HG03342 (cell line): ENCODE results near the gene ULK4.
"Not testable (repeated sequence)": the region's sequence is repeated elsewhere in the genome, so short reads cannot be mapped to it uniquely, and the experiment has no call there.

Experiments
- ATAC-seq: cut with Tn5 transposase; IDR thresholded peaks from one replicate; pipeline ENCODE4 v1.9.1; 2021; ENCODE audit warnings: mild to moderate bottlenecking, moderate library complexity; ENCODE audit not compliant: unreplicated experiment

ULK4 gene

DNA sequence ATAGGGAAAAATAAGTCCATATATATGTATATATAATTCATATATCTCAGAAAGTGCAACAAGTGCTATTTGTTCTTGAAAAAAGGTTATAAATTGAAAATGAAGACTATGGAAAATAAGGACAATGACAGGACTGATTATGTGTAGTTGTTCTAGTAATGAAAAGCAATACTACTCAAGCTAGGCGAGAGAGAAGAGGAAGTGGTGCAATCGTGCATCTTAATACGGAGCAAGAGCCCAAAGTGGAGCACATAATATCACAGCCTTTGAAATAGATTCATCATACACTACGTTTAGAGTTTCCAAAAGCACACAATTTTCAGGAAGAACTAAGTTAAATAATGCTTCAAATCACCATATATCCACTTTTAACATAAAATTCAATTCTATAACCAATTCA is 87.9 kb downstream of the ULK4 start:
- no peak for ATAC-seq

DNA sequence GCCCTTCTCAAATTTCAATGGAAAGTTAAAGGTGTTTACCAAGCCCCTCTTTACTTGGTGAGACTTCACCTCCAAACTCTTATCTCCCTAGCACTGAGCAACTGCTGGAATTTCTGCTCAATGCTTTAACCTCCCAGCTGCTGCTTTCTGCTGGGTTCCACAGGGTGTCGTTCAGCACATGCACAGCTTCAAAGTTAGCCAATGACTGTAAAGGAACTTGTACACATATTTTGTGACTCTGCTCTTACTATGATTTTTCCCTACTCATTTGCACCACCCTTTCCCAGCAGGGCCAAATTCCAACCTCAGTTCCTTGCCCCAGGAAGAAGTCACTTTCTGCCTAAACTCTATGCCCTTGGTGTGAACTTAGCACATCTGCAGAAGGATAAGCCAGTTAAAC is 89.7 kb downstream of the ULK4 start:
- ATAC-seq, result no peak

DNA sequence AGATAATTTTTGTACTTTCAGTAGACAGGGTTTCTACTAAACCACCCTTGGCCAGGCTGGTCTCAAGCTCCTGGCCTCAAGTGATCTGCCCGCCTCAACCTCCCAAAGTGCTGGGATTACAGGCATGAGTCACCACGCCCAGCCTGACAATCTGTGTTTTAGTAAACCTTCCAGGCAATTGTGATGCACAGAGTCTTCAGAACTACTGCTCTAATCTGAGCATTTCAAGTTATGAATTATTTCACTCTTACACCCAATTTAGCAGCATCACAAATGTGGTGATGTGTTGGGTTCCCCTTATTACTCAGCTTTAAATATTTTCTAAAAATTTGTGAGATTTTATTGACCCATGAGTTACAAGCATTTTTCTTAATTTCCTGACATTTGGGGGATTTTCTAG is 94.4 kb downstream of the ULK4 start:
- no peak for ATAC-seq

DNA sequence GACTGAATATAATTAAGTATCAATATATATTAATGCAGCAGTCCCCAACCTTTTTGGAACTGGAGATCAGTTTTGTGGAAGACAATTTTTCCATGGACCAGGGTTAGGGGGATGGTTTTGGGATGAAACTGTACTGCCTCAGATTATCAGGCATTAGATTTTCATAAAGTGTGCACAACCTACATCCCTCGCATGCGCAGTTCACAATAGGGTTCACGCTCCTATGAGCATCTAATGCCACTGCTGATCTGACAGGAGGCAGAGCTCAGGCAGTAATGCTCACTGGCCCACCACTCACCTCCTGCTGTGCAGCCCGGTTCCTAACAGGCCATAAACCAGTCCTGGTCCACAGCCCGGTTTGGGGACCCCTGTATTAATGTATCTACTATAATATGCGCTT is 95.6 kb downstream of the ULK4 start:
- no peak for ATAC-seq

DNA sequence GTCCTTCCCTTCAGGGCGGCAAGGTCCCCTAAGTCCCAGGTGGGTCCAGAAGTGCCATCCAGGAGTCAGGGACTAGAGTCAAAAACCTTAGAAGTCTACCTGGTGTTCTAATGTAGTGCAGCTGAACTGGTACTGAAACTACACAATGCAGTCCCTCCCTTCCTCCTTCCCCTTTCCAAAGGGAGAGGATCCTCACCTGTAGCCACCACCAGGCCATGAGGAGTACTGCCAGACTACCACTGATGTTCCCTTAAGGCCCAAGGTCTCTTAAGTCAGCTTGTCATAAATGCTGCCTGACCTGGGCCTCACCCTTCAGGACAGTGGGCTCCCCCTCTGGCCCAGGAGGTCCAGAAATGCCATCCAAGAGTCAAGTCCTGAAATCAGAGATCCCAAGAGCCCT is 98.9 kb downstream of the ULK4 start:
- ATAC-seq, result no peak

DNA sequence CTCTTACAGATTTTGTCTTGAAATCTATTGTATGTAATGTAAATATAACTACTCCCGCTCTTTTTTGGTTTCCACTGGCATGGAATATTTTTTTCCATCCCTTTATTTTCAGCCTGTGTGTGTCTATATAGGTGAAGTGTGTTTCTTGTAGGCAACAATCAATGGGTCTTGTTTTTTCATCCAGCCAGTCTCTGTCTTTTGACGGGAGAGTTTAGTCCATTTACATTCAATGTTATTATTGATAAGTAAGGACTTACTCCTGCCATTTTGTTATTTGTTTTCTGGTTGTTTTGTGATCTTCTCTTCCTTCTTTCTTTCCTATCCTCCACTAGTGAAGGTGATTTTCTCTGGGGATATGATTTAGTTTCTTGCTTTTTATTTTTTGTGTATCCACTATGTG is 101.4 kb downstream of the ULK4 start:
- ATAC-seq, result not testable (repeated sequence)

DNA sequence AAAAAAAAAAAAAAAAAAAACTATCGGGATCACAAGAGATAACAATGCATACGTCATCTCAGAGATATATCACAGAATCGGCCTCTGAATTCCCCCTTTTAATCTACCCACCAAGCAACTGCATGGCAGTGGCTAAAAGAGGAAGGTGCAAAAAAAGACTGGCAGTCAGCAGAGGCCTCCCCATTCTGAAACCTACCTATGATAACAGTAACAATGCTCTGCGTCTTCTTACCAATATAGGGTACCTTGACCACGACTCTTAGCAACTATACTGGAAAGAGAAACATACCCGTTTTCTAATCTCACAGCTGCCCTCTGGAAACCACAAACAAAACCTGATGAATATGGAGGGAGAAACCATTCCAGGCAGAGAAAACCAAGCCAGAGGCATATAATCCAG is 106.9 kb downstream of the ULK4 start:
- no peak for ATAC-seq

DNA sequence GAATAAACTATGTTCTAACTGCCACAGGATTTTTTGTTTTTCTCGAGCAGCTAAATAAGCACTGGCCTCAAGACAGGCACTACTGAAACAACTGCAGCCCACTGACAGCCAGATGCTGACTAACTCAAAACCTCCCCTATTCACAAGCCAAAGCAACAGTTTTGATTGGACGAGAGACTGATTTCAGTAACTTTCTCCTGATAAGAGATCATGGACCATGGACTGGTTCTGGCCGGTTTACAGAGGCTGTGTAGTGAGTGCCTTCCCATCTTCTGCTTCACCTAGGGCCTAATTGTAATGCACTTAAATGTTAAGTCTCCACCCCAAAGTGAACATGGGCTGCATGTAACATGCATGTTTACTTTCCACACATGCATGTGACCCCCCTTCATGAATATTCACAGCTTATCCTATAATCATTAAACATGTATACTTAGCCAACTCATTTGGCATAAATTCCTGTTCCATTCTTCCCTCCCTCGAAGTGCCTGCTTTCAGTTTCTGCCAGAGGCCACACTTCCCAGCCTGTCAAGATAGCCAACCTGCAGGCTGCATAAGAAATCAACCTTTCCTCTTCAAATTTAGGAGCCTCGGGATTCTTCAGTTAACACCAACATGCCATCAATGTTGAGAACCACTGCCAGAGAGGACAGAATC is 108.2 kb downstream of the ULK4 start:
- no peak for ATAC-seq

DNA sequence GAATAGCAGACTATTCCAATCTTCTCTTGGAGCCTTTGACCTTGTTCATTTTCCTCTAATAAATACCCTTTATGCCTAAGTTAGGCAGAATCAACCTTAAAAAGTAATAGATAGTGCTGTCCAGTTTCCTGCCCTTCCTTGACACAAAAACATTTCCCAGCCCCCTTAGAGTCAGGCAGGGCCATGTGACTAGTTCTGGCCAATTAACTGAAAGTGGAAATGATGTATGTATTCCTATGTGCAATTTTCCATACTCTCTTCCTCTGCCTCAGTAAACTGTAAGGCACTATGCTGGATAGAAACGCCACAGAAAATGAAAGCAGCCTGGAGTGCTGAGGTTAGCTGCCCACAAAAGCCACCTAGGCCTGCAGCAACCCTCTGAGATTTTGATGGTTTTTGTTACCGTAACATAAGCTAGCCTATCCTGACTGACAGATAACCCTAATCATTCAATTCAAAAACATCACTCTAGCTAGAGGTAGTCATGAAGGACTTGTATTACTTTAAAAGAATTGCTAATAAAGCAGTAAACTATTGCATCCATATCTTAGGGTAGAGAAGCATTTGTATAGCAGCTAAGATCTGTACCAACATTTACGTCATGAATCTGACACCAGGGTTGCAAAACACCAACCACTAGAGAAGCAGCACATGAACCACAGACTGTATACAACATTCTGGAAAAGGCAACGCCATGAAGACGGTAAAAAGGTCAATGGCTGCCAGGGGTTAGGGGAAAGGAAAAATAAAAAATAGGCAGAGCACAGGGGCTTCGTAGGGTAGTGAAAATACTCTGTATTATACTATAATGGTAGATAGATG is 112.9 kb downstream of the ULK4 start:
- ATAC-seq, result no peak

DNA sequence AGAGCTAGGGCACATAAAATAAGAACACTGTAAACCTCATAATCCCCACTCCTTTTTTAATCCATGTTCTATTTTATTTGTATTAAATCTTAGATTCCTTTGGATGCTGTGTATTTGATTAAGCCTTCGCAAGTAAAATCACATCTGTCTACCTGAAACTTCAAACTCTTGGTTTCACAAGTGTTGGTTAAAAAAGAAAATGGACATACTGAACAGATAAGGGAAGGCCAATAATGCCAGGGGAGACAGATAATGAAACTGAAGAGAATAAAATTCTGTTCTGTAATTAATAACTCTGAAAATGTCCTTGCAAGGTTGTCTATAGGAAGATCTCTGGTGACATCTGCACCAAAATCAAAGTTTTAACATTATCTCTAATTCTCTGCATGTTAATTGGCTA is 114.2 kb downstream of the ULK4 start:
- ATAC-seq, result no peak

DNA sequence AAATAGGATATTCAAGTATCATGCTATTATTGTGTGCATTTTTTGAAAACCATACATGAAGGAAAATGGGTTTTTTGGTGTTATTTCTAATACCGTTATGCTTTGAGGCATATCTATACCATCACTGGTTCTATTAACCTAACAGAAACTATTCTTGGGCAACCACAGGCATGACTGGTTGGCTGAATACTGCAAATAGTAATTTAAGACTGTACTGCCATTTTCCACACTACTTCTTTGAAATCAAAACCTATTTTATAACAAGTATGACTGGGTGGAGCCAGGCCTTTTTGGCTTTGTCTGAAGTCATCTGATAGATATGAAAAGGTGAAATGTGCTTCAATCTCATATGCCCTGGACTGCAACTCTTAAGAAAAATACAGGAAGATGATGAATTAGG is 115.1 kb downstream of the ULK4 start:
- no peak for ATAC-seq

DNA sequence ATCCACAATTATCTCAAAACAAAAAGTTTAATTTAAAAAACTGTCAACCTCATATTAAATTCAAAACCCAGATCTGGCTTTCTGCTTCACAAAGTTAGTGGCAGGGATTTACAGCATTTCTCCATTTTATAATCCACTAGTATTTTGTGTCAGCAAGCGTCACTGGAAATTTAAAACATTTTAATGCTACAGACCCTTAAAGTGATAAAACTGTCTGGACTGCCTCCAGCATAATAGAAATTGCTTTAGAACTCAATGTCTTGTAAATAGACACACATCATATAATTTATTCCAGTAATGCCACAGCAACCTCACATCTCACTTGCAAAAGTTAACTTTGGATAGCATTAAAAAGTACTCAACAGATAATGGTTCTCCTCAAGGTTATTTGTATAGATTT is 116.1 kb downstream of the ULK4 start:
- no peak for ATAC-seq

DNA sequence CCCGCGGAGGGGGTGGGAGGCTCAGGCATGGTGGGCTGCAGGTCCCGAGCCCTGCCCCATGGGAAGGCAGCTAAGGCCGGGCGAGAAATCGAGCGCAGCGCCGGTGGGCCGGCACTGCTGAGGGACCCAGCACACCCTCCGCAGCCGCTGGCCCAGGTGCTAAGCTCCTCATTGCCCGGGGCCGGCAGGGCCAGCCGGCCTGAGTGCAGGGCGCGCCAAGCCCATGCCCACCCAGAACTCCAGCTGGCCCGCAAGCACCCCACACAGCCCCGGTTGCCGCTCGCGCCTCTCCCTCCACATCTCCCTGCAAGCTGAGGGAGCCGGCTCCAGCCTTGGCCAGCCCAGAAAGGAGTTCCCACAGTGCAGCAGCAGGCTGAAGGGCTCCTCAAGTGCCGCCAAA is 117.6 kb downstream of the ULK4 start:
- ATAC-seq, result not testable (repeated sequence)

DNA sequence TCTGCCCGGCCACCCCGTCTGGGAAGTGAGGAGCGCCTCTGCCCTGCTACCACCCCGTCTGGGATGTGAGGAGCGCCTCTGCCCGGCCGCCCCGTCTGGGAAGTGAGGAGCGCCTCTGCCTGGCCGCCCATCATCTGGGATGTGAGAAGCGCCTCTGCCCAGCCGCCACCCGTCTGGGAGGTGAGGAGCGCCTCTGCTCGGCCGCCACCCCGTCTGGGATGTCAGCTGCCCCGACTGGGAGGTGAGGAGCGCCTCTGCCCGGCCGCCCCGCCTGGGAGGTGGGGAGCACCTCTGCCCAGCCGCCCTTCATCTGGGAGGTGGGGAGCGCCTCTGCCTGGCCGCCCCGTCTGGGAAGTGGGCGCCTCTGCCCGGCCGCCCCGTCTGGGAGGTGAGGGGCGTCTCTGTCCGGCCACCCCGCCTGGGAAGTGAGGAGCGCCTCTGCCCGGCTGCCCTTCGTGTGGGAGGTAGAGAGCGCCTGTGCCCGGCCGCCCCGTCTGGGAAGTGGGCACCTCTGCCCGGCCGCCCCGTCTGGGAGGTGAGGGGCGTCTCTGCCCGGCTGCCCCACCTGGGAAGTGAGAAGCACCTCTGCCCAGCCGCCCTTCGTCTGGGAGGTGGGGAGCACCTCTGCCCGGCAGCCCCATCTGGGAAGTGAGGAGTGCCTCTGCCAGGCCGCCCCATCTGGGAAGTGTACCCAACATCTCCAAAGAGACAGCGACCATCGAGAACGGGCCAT is 120.8 kb downstream of the ULK4 start:
- not testable (repeated sequence) for ATAC-seq

DNA sequence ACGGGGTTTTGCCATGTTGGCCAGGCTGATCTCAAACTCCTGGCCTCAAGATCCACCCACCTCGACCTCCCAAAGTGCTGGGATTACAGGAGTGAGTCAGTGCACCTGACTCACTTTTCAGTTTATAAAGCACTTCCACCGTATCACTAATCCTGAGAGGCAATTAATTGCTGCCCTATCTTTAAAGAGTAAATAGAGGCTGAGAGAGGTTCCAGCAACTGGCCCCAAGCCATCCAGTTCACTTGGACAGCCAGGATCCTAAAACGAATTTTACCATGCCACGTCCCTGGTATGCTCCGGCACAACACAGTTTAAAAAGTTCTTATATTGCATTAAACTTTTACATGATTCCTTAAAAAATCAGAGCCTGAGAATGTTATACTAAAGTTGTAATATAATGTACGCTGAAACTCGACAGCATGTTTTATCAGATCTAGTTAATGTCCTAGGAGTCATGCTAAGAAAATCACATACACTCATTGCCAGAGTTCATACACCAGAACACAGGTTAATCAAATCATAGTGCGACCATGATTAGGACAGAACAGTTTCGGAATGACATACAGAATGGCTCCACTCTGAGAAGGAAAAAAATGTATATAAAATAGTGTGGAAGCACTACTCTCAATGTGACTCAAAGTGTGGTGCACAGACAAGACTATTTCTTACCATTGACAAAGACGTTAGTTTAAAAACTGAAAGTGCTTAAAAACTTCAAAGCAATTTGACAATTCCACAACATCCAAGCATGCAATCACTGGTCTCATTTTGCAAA is 125.4 kb downstream of the ULK4 start:
- ATAC-seq, result no peak

DNA sequence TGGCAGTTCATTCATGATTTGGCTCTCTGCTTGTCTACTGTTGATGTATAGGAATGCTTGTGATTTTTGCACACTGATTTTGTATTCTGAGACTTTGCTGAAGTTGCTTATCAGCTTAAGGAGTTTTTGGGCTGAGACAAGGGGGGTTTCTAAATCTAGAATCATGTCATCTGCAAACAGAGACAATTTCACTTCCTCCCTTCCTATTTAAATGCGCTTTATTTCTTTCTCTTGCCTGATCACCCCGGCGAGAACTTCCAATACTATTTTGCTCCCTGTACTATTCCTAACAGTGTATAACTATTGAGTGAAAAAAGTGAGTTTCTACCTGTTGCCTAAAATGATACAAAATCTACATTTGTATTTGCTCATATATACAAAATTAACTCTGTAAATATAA is 128.3 kb downstream of the ULK4 start:
- ATAC-seq, result no peak

DNA sequence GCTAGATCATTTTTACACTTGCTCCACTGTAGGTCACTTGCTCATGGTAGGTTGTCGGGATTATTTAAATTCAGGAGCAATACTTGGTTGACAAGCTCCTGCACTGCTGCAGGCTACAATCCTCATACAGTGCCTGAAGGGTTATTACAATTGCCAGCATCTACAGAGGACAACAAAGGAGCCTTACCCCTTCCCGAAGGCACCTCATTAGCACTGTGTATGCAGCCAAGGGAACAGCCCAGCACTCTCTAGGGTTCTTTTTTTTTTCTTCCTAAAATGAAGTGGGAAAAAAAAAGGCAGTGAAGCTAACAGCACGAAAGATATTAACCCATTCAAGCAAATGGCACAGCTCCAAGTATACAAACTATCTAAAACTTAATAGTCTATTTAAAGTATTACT is 142.7 kb downstream of the ULK4 start:
- ATAC-seq, result no peak

DNA sequence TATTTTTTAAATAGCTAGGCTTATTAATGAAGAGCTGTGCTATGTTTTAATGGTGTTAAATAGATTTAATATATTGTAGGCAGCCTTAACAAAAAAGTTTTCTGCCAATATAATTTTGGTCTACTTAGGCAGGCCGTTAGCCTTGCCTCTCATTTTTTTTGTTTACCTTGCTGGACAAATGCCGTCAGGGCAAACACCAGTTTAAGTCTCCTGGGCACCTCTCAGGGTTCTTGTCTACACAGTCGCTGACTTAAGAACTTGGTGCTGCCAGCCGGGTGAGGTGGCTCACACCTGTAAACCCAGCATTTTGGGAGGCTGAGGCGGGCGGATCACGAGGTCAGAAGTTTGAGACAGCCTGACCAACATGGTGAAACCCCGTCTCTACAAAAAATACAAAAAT is 153.3 kb downstream of the ULK4 start:
- no peak for ATAC-seq

DNA sequence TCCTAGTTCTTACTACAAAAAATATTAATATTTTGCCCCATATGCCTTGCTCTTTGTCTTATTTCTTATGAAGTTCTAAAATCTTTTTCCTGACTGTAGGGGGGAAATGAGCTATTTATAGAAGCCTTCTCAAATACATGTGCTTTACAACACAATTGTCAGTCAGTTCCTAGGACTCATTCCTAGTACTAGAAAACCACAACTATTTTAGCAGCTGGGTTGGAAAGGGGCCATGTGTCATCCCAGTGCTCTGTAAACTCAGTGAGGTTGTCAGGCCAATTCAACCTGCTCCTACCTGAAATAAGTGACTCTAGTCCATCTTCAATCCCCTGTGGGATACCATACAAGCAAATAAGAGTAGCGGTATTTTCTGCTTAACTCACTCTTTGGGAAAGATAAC is 153.8 kb downstream of the ULK4 start:
- ATAC-seq, result no peak

DNA sequence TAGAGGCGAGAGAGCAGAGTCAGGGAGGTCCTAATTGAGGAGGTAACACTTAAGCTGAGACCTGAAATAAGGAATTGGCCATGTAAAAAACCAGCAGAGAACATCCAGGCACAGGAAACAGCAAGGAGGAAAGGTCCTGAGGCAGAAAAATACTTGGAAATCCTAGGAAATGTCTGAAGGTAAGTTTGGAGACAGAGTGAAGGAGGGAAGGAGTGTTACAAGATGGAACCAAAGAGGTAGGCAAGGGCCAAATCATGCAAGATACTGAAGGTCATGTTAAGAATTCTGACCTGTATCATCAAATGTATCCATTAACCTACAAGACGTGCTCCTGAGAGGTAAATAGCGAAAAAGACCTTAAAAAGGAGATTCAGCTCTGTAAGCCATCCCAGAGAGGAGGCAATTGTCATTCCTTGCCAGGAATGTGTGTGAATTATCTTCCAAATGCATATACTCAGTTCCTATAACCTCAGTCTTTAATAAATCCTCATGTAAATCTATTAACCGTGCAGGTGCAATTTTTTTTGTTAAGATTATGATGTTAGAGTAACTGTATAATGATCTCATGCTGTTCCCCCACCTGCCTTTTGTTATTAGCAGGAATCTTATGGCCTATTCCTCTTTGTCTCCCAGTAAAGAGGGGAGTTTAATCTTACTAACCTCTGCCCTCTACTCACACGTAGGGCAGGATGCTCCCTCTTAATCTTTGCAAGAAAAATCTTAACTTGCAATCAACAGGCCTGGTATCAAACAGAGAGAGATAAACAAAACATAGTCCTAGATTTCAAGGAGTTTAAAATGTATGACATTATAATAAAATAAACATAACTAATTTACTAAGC is 166.9 kb downstream of the ULK4 start:
- no peak for ATAC-seq
